Measurements from ENCODE around the gene SLC41A2.

The SLC41A2 gene

GRCh38 chr12:104929977-104930376 lies 28.1 kb downstream of the SLC41A2 start:
- ATAC-seq = no peak

- ATAC-seq = no peak
Measured at GRCh38 chr12:104929368-104929767, 28.7 kb downstream of the SLC41A2 start.

- ATAC-seq = no peak
Measured at GRCh38 chr12:104928036-104928745, 29.9 kb downstream of the SLC41A2 start.

GRCh38 chr12:104925501-104925900 lies 32.6 kb downstream of the SLC41A2 start:
- ATAC-seq = no peak

- ATAC-seq = no peak
Measured at GRCh38 chr12:104921340-104921739, 36.8 kb downstream of the SLC41A2 start.

- ATAC-seq = no peak
Measured at GRCh38 chr12:104911942-104912341, 46.1 kb downstream of the SLC41A2 start.

GRCh38 chr12:104910196-104910840 lies 47.8 kb downstream of the SLC41A2 start:
- ATAC-seq = no peak

GRCh38 chr12:104909761-104910160 lies 48.3 kb downstream of the SLC41A2 start:
- no peak for ATAC-seq

Data from activated CD4-positive, CD25-positive, alpha-beta regulatory T cell treated with anti-CD3 and anti-CD28 coated beads, Interleukin-2, amount 50 U/mL, for 24 hours (primary cell).